CD4-positive, alpha-beta T cell treated with Interleukin-4 for 1 hour (primary cell): ENCODE results near the gene CMTM6.
A peak's percentile ranks its signal among the peaks of the same experiment; 100 is the strongest.
"Not testable (repeated sequence)": the region's sequence is repeated elsewhere in the genome, so short reads cannot be mapped to it uniquely, and the experiment has no call there.

Experiments used
- DNase-seq, 2 donors: peaks; one replicate each; pipeline ENCODE4 v3.0.0-alpha.2; 2020 to 2022

The CMTM6 gene

GRCh38 chr3:32464726-32465125 is 37.9 kb downstream of the CMTM6 start:
- not testable (repeated sequence) for DNase-seq

GRCh38 chr3:32463415-32463814 is 39.2 kb downstream of the CMTM6 start:
- DNase-seq: not testable (repeated sequence)

GRCh38 chr3:32462191-32462986 is 40.3 kb downstream of the CMTM6 start:
- peak in 1 of 2 donors; percentile 66 for DNase-seq

GRCh38 chr3:32460817-32461496 is 41.7 kb downstream of the CMTM6 start:
- DNase-seq: not testable (repeated sequence)

- DNase-seq: peak; percentile 93 to 95
Measured at GRCh38 chr3:32460031-32460749, 42.5 kb downstream of the CMTM6 start.

- no peak for DNase-seq
Measured at GRCh38 chr3:32459450-32459849, 43.2 kb downstream of the CMTM6 start.

- DNase-seq: peak; percentile 86 to 88
Measured at GRCh38 chr3:32457971-32458471, 44.6 kb downstream of the CMTM6 start.

- no peak for DNase-seq
Measured at GRCh38 chr3:32456429-32457130, 46.1 kb downstream of the CMTM6 start.

GRCh38 chr3:32455609-32456428 is 46.8 kb downstream of the CMTM6 start:
- DNase-seq: peak in 1 of 2 donors; percentile 61

- no peak for DNase-seq
Measured at GRCh38 chr3:32454731-32455608, 47.7 kb downstream of the CMTM6 start.

GRCh38 chr3:32454111-32454510 is 48.5 kb downstream of the CMTM6 start:
- no peak for DNase-seq

GRCh38 chr3:32453346-32453745 is 49.3 kb downstream of the CMTM6 start:
- no peak for DNase-seq

- no peak for DNase-seq
Measured at GRCh38 chr3:32452009-32452408, 50.6 kb downstream of the CMTM6 start.

- no peak for DNase-seq
Measured at GRCh38 chr3:32450992-32451659, 51.5 kb downstream of the CMTM6 start.

GRCh38 chr3:32450426-32450825 is 52.2 kb downstream of the CMTM6 start:
- no peak for DNase-seq

- DNase-seq: no peak
Measured at GRCh38 chr3:32449691-32450090, 53.0 kb downstream of the CMTM6 start.

GRCh38 chr3:32448686-32449474 is 53.8 kb downstream of the CMTM6 start:
- no peak for DNase-seq

- DNase-seq: no peak
Measured at GRCh38 chr3:32447865-32448400, 54.7 kb downstream of the CMTM6 start.

- no peak for DNase-seq
Measured at GRCh38 chr3:32443478-32443877, 59.2 kb downstream of the CMTM6 start.
